ENCODE results near the gene CYFIP1.
A peak's percentile ranks its signal among the peaks of the same experiment; 100 is the strongest.

CYFIP1 gene

GRCh38 chr15:22948056-22948455 is 32.1 kb downstream of the CYFIP1 start:
- TF ChIP-seq MYC (IDR thresholded peaks at IDR 0.05; ENCODE audit: low read depth, low read length) (no peak), CTCF (IDR thresholded peaks at IDR 0.05; ENCODE audit: low read depth, low read length) (no peak), MAX (IDR thresholded peaks at IDR 0.05; ENCODE audit: low read depth, low read length) (no peak), POLR2A (IDR thresholded peaks at IDR 0.05; ENCODE audit: extremely low read depth, insufficient read length) (no peak)
- H3K4me3 ChIP-seq (ENCODE audit: low read depth, low read length): no peak overlapping the region
- DNase-seq (ENCODE audit: low read depth): peak; percentile 49

- DNase-seq (ENCODE audit: low read depth): no peak
- no peak overlapping the region for H3K4me3 ChIP-seq (ENCODE audit: low read depth, low read length)
- TF ChIP-seq MYC (IDR thresholded peaks at IDR 0.05; ENCODE audit: low read depth, low read length): no peak
- TF ChIP-seq POLR2A (IDR thresholded peaks at IDR 0.05; ENCODE audit: extremely low read depth, insufficient read length): no peak
- TF ChIP-seq CTCF (IDR thresholded peaks at IDR 0.05; ENCODE audit: low read depth, low read length): no peak
- no peak for TF ChIP-seq MAX (IDR thresholded peaks at IDR 0.05; ENCODE audit: low read depth, low read length)
Measured at GRCh38 chr15:22947101-22948000, 32.8 kb downstream of the CYFIP1 start.

DNA sequence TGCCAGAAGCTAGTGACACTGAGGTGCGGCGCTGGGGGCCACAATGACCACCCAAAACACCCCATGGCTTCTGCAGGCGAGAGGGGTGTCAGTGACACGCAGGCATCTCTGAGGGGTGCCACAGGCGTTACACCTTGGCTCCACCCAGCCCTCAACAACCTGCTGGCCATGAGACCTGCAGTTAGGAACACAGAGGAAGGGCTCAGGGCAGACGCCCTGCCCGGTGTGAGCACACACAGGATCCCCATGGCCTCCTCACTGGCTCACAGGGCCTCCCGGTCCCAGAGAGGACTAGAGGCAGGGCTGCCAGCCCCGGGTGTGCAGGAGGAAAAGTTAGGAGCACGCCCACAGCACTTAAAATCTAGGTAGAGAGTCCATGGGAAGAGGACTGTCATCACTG is 35.1 kb downstream of the CYFIP1 start:
- no peak overlapping the region for H3K4me3 ChIP-seq (ENCODE audit: low read depth, low read length)
- TF ChIP-seq CTCF (IDR thresholded peaks at IDR 0.05; ENCODE audit: low read depth, low read length): no peak
- TF ChIP-seq POLR2A (IDR thresholded peaks at IDR 0.05; ENCODE audit: extremely low read depth, insufficient read length): no peak
- no peak for TF ChIP-seq MYC (IDR thresholded peaks at IDR 0.05; ENCODE audit: low read depth, low read length)
- TF ChIP-seq MAX (IDR thresholded peaks at IDR 0.05; ENCODE audit: low read depth, low read length): no peak
- DNase-seq (ENCODE audit: low read depth): no peak

DNA sequence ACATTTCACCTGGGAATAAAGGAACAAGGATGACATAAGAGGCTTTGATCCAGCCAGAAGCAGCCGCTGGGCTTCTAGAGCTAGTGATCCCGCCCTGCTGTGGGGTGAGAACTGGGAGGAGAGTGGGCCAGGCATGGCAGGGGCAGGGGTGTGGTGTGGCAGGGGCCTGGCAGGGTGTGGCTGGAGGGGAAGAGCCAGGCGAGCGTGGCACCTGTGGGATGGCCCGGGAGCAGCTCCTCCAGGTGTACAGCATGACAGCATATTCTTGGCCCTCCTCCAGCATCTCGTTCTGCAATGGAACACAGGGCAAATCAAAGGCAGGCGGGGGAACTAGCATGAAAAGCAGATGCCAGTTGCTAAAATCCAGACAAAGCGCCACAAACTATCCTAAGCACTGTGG is 35.5 kb downstream of the CYFIP1 start:
- H3K4me3 ChIP-seq (ENCODE audit: low read depth, low read length): no peak overlapping the region
- no peak for DNase-seq (ENCODE audit: low read depth)

GRCh38 chr15:22942877-22943276 is 37.3 kb downstream of the CYFIP1 start:
- TF ChIP-seq CTCF (IDR thresholded peaks at IDR 0.05; ENCODE audit: low read depth, low read length): no peak
- no peak for TF ChIP-seq POLR2A (IDR thresholded peaks at IDR 0.05; ENCODE audit: extremely low read depth, insufficient read length)
- TF ChIP-seq MYC (IDR thresholded peaks at IDR 0.05; ENCODE audit: low read depth, low read length): no peak
- no peak for TF ChIP-seq MAX (IDR thresholded peaks at IDR 0.05; ENCODE audit: low read depth, low read length)
- no peak overlapping the region for H3K4me3 ChIP-seq (ENCODE audit: low read depth, low read length)
- no peak for DNase-seq (ENCODE audit: low read depth)

More for the DNA sequence above, 35.5 kb downstream of the CYFIP1 start:
- no peak for TF ChIP-seq MYC (IDR thresholded peaks at IDR 0.05; ENCODE audit: low read depth, low read length)
- no peak for TF ChIP-seq POLR2A (IDR thresholded peaks at IDR 0.05; ENCODE audit: extremely low read depth, insufficient read length)
- no peak for TF ChIP-seq MAX (IDR thresholded peaks at IDR 0.05; ENCODE audit: low read depth, low read length)
- TF ChIP-seq CTCF (IDR thresholded peaks at IDR 0.05; ENCODE audit: low read depth, low read length): no peak

Measured in NB4 (cell line).